GM21381 (cell line): Measurements from ENCODE around the gene ZNF783.
A peak's percentile ranks its signal among the peaks of the same experiment; 100 is the strongest.
"Not testable (repeated sequence)": the region's sequence is repeated elsewhere in the genome, so short reads cannot be mapped to it uniquely, and the experiment has no call there.

Experiments used
- ATAC-seq: cut with Tn5 transposase; IDR thresholded peaks from one replicate; pipeline ENCODE4 v1.9.1; 2021; ENCODE audit warnings: mild to moderate bottlenecking, moderate library complexity; ENCODE audit not compliant: unreplicated experiment

Gene ZNF783

DNA sequence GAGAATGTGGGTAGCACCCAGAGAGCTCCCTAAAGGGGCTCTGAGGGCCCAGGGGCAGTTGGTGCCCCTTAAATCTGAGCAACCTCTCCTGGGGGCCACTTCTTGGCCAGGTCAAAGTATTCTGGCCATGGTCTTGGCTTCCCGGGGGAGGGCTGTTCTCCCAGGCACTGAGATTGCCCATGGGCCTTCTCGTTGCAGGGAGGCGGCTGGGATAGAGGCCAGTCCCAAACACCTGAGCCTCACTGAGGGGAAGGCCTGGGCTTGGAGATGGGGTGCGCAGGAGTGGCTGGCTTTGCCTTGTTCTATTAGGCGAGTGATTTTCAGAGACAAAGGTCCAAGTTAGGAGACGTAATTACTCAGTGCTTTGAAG lies 33.5 kb downstream of the ZNF783 start:
- ATAC-seq: no peak

DNA sequence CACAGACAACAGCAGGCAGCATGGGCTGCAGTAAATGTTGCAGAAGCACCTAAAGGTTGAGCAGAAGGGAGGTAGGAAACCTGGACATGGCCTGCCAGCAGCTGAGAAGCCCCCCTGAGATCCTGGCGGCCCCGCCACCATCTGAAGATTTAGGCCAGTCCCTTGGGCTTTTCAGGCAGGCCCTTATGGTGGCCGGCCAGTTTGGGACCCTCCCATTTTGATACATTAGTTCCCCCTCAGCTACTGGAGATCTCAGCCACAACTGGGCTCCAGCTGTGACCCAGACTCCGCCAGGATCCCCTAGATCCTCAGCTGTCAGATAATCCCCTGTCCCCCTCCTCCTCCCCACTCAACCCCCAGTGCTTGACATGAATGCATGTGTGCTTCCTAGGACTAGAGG lies 34.4 kb downstream of the ZNF783 start:
- no peak for ATAC-seq

DNA sequence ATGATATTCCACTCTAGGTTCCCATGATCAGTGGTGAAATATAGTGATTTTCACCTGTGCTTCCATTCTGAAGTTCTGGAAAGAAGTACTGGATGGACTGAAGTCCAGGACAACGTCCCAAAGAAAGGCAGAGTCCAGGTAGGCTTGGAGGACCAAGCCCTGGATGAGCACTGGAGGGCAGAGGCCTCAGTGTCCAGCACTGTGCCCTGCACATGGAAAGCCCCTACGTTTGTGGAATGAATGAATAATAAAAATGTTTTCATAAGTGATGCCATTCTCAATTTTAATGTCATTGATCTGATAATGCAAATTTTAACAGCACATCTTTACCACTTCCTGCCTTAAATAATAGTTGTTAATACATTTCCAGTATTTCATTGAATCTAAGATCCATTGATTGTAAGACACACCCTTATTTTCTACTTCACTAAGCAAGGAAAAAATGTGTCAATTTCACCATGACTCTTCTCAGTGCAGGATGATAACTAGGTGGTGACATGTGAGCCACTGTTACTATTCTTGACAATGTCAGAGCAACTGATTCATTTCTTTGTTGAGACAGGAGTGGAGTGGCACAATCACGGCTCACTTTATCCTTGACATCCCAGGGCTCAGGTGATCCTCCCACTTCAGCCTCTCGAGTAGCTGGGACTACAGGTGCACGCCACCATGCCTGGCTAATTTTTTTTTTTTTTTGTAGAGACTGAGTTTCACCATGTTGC lies 35.2 kb downstream of the ZNF783 start:
- no peak for ATAC-seq

DNA sequence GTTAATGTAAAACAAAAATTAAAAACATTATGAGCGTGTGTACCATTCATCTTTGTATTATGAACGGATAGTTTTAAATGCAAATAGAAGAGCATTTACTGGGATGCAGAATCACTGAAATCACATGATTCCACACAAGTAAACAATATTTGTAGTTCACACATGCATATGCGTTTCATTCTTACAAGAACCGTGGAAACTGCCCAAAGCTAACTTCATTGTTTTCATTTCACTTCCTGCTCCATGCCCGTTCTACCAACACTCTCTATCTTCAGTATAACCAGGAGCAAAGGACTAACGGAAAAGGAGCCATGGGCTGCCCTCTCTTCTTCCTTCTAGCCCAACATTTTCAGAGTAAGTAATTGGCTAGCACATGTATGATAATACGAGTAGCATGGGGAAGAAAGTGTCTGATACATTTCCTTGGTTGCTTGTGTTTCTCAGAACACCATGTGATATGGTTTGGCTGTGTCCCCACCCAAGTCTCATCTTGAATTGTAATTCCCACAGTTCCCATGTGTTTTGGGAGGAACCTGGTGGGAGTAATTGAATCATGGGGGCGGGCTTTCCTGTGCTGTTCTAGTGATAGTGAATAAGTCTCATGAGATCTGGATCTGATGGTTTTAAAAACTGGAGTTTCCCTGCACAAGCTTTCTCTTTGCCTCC lies 38.8 kb downstream of the ZNF783 start:
- ATAC-seq: no peak

DNA sequence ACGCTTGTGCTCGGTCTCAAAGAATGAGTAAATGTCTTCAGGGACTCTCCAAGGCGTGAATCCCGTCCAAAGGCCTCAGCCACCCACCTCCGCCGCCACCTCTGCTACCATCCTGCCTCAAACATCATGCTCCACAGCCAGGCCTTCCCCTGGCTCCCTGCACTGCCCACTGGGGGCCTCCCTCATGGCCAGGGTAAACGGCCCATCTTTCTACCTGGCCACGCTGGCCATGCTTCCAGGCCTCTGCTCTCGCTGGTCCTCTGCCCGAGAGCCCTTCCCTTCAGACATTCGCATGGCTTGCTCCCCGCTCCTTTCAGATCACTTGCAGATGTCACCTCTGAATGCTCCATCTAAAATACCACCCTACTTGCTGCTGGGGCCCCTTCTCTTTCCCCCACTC lies 40.2 kb downstream of the ZNF783 start:
- ATAC-seq: no peak

DNA sequence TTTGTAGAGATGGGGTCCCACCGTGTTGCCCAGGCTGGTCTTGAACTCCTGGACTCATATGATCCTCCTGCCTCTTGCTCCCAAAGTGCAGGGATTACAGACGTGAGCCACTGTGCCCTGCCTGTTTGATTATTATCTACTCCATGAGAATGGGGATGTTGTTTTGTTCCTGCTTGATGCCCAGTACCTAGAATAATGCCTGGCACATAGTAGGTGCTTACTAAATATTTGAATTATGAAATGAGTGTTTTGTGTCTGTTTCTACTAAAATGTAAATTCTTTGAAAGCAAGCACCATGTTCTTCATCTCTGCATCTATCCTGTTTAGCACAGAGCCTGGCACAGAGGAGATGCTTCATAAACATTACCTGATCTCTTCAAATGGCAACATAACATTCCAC lies 40.9 kb downstream of the ZNF783 start:
- ATAC-seq: no peak

DNA sequence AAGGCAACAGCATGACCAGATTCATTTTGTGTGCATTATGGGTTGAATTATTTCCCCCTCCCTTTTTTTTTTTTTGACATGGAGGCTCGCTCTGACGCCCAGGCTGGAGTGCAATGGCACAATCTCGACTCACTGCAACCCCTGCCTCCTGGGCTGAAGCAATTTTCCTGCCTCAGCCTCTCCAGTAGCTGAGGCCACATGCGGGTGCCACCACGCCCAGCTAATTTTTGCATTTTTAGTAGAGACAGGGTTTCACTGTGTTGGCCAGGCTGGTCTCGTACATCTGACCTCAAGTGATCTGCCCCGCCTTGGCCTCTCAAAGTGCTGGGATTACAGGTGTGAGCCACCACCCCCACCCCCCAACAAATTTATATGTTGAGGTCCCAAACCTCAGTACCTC lies 42.0 kb downstream of the ZNF783 start:
- no peak for ATAC-seq

DNA sequence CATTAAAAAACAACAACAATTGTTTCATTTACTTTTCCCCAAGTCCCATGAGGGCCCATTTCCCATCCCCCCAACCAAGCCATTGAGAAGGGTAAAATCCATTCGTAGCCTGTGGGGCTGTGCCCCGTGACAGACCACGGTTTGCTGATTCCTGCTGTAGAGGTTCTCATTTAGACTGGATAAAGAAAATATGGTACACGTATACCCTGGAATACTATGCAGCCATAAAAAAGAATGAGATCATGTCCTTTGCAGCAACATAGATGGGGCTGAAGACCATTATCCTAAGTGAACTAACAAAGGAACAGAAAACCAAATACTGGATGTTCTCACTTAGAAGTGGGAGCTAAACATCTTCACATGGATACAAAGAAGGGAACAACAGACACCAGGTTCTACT lies 44.9 kb downstream of the ZNF783 start:
- ATAC-seq: no peak

DNA sequence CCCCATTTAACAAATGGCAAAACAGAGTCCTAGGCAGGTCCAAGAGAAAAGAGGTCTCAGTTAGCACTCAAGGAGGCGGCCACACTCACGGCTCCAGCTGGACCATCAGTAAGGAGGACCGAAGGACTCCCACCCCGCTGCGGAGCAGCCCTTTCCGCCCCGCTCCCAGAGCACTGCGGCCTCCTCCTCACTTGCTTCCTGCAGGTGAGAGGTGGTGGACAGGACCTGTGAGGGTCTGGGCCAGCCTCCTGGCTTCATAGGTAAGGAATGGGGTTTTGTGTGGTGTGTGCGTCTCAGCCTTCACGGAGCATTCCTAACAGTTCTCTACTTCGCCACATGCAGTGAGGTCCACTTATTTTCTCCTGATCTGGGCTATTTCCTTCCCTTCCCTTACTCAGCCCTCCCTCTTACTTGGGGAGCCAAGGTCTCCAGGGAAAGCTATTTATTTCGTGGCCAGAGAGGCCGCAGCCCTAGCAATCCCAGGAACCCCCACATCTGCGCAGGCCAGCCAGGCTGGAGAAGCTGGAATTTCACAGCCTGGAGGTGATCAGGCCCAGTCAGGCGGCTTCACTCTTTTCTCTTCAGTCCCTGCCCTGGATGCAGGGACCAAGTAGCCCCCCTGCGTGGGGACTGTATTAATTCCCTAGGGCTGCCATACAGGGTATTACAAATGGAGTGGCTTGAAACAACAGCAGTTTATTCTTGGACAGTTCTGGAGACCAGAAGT lies 45.9 kb downstream of the ZNF783 start:
- no peak for ATAC-seq

DNA sequence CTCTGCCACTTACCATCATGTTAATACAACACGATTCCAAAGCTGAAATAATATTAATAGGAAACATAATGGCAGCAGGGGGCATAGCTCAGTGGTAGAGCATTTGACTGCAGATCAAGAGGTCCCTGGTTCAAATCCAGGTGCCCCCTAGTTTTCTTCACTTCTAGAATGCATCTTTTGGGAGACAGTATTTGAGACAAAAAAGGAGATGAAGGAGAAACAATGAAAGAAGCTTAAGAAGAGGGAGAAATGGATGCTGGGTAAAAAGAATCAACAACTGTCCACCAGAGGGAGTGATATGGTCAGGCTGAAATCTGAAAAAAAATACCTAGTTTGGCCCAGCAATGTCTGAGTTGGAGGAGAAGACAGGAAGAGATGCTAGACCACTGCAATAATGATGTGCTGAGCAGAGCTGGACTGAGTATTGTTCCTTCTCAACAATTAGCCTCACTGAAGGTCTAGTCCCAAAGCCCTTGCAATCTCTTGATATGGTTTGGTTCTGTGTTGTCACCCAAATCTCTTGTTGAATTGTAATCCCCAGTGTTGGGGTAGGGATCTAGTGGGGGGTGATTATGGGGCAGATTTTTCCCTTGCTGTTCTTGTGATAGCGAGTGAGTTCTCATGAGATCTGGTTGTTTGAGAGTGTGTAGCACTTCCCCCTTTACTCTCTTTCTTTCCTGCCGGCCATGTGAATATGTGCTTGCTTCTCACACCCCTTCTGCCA lies 48.3 kb downstream of the ZNF783 start:
- ATAC-seq: peak; percentile 62

DNA sequence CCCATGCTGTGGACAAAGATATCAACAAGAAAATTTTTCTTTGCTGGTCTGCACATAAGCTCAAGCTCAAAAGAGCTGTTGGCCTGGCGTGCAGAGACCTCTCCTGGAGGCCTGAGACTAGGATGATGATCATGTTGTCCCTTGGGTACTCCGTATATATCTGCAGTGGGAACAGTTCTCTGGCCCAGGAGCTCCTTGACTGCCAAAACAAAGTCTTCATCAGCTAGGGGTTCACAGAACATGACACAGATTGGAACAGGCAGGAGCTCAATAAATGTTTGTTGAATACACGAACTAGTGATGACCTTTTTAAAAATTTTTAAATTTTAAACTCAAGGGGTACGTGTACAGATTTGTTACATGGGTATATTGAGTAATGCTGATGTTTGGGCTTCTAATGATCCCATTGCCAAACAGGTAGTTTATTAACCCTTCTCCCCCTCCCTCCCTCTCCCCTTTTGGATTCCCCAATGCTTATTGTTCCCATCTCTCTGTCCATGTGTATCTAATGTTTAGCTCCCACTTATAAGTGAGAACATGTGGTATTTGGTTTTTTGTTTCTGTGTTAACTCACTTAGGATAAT lies 49.1 kb downstream of the ZNF783 start:
- ATAC-seq: no peak

DNA sequence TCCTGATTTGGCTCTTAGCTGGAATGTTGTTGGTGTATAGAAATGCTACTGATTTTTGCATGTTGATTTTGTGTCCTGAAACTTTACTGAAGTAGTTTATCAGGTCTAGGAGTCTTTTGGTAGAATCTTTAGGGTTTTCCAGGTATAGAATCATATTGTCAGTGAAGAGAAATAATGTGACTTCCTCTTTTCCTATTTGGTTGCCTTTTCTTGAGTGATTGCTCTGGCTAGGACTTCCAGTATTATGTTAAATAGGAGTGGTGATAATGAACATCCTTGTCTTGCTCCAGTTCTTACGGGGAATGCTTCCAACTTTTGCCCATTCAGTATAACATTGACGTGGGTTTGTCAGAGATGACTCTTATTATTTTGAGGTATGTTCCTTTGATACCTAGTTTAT lies 52.0 kb downstream of the ZNF783 start:
- no peak for ATAC-seq

DNA sequence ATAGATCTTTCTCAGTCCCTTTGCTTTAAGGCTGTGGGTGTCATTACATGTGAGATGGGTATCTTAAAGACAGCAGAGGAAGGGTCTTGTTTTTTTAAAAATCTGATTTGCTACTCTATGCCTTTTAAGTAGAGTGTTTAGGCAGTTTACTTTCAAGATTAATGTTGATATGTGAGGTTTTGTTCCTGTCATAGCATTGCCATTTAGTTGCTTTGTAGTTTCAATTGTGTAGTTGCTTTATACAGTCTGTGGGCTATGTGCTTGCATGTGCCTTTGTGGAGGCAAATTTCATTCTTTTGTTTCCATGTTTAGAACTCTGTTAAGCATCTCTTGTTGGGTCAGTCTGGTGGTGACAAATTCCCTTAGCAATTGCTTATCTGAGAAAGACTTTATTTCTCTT lies 54.6 kb downstream of the ZNF783 start:
- no peak for ATAC-seq

DNA sequence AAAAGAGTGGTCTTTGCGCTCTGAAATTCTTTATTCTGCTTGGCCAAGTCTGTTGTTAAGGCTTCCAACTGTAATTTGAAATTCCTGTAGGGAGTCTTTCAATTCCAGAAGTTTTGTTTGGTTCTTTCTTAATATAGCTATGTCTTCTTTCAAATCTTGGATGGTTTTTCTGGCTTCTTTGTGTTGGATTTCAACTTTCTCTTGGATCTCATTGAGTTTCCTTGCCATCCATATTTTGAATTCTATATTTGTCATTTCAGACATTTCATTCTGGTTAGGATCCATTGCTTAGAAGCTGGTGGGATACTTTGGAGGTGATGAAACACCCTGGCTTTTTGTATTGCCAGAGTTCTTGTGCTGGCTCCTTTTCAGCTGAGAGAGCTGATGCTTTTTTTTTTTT lies 55.5 kb downstream of the ZNF783 start:
- ATAC-seq: no peak

DNA sequence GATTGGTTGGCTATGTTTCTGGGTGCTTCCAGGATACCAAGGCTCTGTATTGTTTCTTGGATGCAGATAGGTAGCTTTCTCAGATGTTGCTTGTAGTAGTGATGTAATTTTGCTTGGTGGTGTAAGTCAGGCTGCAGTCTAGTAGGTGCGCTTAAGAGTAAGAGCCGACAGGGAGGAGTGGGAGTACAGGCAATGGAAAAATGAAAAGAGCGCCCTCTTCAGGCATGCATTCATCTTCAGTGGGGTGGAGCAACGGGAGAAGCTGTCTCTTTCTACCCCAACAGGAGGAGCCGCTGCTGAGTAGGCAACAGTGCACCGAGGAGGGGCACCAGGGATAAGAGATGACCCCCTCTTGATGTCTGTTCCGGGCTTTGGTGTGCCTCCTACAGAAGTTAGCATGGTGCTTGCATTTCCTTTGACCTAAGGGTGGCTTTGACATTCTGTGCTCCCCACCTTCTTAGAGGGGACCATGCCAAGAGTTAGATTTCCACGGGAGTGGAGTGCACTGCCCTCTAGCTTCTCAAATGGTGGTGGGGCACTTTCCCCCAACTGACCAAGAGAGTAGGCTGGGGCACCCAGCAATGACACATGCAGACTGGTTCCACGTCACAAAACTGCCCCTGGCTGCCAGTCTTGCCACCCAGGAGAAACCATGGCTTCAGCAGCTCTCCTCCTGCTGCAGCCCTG lies 56.1 kb downstream of the ZNF783 start:
- ATAC-seq: no peak

DNA sequence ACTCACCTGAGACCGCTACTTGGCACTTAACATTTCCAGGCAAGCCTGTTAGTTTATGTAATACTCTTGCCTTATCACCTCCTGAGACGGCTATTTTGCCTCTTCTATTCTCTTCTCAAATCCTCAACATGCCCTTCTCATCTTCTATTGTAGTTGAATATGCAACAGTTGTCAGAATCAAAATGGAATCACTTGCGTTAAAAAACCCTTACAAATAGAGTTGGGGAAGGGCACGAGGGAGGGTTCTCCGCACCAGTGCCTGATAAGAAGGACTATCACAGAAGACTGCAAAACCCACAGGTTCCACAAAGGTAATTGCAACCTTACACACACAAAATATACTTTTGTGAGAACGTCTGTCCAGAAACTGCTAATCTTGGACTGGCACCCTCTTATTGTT lies 57.4 kb downstream of the ZNF783 start:
- ATAC-seq: no peak

DNA sequence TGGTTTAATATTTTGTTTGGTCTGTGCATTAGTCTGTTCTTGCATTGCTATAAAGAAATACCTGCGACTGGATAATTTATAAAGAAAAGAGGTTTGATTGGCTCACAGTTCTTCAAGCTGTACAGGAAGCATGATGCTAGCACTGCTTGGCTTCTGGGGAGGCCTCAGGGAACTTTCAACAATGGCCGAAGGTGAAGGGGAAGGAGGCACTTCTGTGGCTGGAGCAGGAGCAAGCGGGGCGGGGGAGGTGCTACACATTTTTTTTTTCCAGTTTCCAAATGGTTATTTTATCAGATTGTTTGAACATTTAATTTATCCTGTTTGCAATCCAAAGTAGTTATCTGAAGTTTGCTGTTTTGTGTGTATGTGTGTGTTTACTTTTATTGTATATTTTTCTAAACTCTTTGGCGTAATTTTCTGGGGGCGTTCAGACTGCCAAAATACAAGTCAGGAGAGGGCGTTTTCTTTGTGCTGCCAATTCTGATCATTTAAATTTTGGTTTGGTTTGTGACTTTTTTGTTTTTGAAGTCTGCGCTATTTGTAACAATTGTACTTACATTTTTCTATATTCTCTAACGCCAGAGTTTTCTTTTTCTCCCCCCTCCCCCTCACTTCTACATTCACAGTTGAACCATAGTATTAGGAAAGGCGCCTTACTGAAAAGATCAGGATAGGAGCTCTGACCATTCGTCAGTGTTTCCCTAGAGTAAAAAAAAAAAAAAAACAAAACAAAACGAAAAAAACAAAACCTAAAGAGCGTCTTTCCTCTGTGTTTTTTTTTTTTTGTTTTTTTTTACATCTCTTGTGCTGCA lies 58.5 kb downstream of the ZNF783 start:
- ATAC-seq: no peak

DNA sequence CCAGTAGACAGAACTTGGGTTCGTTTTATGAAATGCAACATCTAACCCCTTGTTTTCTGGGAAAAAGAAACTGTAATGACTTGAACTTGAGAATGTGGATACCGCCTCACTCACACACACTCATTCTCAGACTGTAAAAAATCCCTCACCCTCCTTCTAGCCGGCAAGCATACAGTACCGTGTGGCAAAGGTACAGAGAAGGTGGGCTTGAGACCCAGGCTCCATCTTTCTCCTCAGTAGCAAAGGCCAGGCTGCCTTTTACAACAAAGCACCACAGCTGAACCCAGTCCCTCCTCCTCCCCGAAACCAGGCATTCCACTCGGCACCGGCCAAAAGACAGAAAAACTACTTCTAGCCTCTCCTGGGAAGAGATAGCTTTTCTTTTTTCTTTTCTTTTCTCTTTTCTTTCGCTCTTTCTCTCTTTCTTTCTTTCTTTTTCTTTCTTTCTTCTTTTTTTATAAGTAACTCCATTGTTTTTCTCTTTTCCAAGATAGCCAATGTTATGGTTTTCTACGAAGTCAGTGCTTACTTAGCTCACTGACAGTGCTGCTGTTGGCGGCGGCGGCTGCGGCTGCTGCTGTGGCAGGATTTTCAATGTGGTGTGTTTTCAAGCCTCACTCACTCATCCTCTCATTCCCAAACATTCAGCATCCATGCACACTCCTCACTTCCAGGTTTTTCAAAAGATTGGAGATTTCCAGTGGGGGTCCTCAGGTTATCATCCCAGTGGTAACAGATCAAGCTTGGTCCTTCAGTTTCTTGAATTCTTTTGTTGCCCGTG lies 59.3 kb downstream of the ZNF783 start:
- not testable (repeated sequence) for ATAC-seq

DNA sequence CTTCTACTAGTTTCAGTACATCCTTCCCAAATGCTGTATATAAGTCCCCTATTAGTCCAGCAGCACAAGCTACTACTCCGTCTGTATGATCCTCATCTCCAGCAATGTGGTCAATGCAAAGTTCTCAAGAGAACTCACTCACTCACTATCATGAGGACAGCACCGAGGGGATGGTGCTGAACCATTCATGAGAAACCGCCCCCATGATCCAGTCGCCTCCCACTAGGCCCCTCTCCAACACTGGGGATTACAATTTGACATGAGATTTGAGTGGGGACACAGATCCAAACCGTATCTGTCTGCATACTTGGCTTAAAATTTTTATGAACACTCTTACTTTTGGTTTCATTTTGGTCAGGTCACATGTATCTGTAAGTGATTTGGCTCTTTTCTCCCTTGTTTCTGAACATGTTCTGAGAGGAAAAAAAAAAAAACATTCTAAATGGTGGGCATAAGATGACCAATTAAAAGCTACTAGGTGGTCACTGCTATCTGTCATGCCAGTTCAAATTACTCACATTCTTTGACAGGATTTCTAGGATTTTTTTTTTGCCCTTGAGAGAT lies 60.1 kb downstream of the ZNF783 start:
- ATAC-seq: no peak
